Prostate gland (tissue), 2 donors: ENCODE results near the gene MAMDC2. TPM values are rescaled to one million over a fixed set of nuclear protein-coding genes. Genes with fewer than 3 reads are reported as not detected.

Experiments
- DNase-seq: peaks from one replicate; pipeline ENCODE4 v3.0.0-alpha.2; 2019; ENCODE audit warnings: low spot score
- H3K27ac ChIP-seq, 2 donors: fragments of 200-600 bp; sonication (generic); 2 replicates each; pipeline ENCODE4 v1.5.1; 2017 to 2019
- H3K27me3 ChIP-seq: fragments of 200-600 bp; sonication (generic); replicated peaks from 2 replicates; pipeline ENCODE4 v1.5.1; 2019; ENCODE audit not compliant: insufficient read depth
- H3K36me3 ChIP-seq, 2 donors: fragments of 200-600 bp; sonication (generic); 1 replicate in 1 of 2; 2 replicates in 1 of 2; pipeline versions ENCODE4 v1.5.1 to v1.8.1; 2017 to 2019
- H3K4me1 ChIP-seq: fragments of 200-600 bp; sonication (generic); replicated peaks from 2 replicates; pipeline ENCODE4 v1.5.1; 2019
- H3K4me3 ChIP-seq, 2 donors: fragments of 200-600 bp; sonication (generic); 2 replicates each; pipeline ENCODE4 v1.5.1; 2017 to 2019
- H3K9me3 ChIP-seq: fragments of 200-600 bp; sonication (generic); 2 replicates; pipeline ENCODE4 v1.5.1; 2017
- CTCF ChIP-seq, 4 experiments: fragments of 200-600 bp in 2 of 4; fragments of 450-650 bp in 2 of 4; sonication (generic) in 2 of 4; IDR thresholded peaks; 1 replicate in 3 of 4; 2 replicates in 1 of 4; pipeline ENCODE4 v1.5.1; 2016 to 2019; ENCODE audit warnings: antibody characterized with exemption in 4 of 4, mild to moderate bottlenecking in 2 of 4, moderate library complexity in 2 of 4
- POLR2A ChIP-seq: fragments of 450-650 bp; IDR thresholded peaks from one replicate; pipeline ENCODE4 v1.6.1; 2016; ENCODE audit warnings: antibody characterized with exemption, mild to moderate bottlenecking
- POLR2AphosphoS5 ChIP-seq: sonication (generic); formaldehyde crosslinking; IDR thresholded peaks from one replicate; pipeline ENCODE4 v1.6.1; 2017; ENCODE audit warnings: antibody characterized with exemption
- WGBS: methylation state at CpG from one replicate; pipeline ENCODE4 v1.1.5; 2018; 5-methylcytosine and 5-hydroxymethylcytosine counted together
- intact Hi-C: fragments of 100-400 bp; cut with DNase I; formaldehyde crosslinking; loops from one replicate; pipeline ENCODE4 v1.14.2; 2022
- total RNA-seq, 2 donors: library from RNA; depleted of rRNA; stranded (reverse); fragments of >200 nt; gene quantifications; one replicate each; pipeline ENCODE4 v1.1.0, GENCODE V29; 2016

The MAMDC2 gene
- total RNA-seq, 2 donors from 2014 or later: 4.2 to 33.8 TPM

GRCh38 chr9:70055406-70056210 is 12.0 kb downstream of the MAMDC2 start:
- intact Hi-C loops: no loop called here
- Histone ChIP-seq H3K36me3 (no peaks in the 10 kb centered on the region), H3K4me3 (no peak overlapping the region), H3K4me1 (peaks cover 7% of the 10 kb centered on the region), H3K9me3 (no peaks in the 10 kb centered on the region), H3K27me3 (no peaks in the 10 kb centered on the region), H3K27ac (peak overlapping the region; percentile 22 to 38)
- TF ChIP-seq CTCF (IDR thresholded peaks at IDR 0.05) (no peak), POLR2A (no peak), POLR2AphosphoS5 (no peak)
- 66% methylated on average over 3 of the region's 3 CpGs for WGBS
- no peak for DNase-seq

- intact Hi-C loops: no loop called here
- 92% methylated on average over 10 of the region's 10 CpGs for WGBS
- H3K4me3 ChIP-seq: no peak overlapping the region
- peak overlapping the region; percentile 22 to 38 for H3K27ac ChIP-seq
- TF ChIP-seq CTCF (IDR thresholded peaks at IDR 0.05): no peak
- no peak for TF ChIP-seq POLR2A
- no peak for TF ChIP-seq POLR2AphosphoS5
- H3K9me3 ChIP-seq: no peaks in the 10 kb centered on the region
- DNase-seq: no peak
- H3K4me1 ChIP-seq: peaks cover 7% of the 10 kb centered on the region
- no peaks in the 10 kb centered on the region for H3K36me3 ChIP-seq
- no peaks in the 10 kb centered on the region for H3K27me3 ChIP-seq
Measured at GRCh38 chr9:70056211-70056944, 12.7 kb downstream of the MAMDC2 start.

- no peaks in the 10 kb centered on the region for H3K9me3 ChIP-seq
- TF ChIP-seq POLR2A: no peak
- no peak for TF ChIP-seq POLR2AphosphoS5
- no peak for TF ChIP-seq CTCF (IDR thresholded peaks at IDR 0.05)
- 46% methylated on average over 3 of the region's 3 CpGs for WGBS
- H3K36me3 ChIP-seq: no peaks in the 10 kb centered on the region
- H3K27ac ChIP-seq: no peak overlapping the region
- no peak for DNase-seq
- no peaks in the 10 kb centered on the region for H3K4me1 ChIP-seq
- H3K27me3 ChIP-seq: no peaks in the 10 kb centered on the region
- intact Hi-C loops: no loop called here
- H3K4me3 ChIP-seq: no peak overlapping the region
Measured at GRCh38 chr9:70058569-70059116, 15.0 kb downstream of the MAMDC2 start.

GRCh38 chr9:70060148-70060882 is 16.7 kb downstream of the MAMDC2 start:
- intact Hi-C loops: no loop called here
- H3K36me3 ChIP-seq: no peaks in the 10 kb centered on the region
- no peak overlapping the region for H3K27ac ChIP-seq
- no peaks in the 10 kb centered on the region for H3K27me3 ChIP-seq
- no peaks in the 10 kb centered on the region for H3K9me3 ChIP-seq
- no peaks in the 10 kb centered on the region for H3K4me1 ChIP-seq
- TF ChIP-seq CTCF (IDR thresholded peaks at IDR 0.05) (no peak), POLR2AphosphoS5 (no peak), POLR2A (no peak)
- H3K4me3 ChIP-seq: no peak overlapping the region
- DNase-seq: no peak
- WGBS: 57% methylated on average over 3 of the region's 3 CpGs
